Loucy (cell line): ENCODE results near the gene SERGEF.

Experiments
- H2AFZ ChIP-seq: fragments of 200-600 bp; sonication (generic); 2 replicates; pipeline ENCODE4 v1.6.0; 2016; ENCODE audit warnings: antibody characterized with exemption, mild to moderate bottlenecking, low read length, moderate library complexity
- H3F3A ChIP-seq: fragments of 200-600 bp; 2 replicates; pipeline ENCODE4 v1.6.0; 2016; ENCODE audit warnings: antibody characterized with exemption, low read depth, mild to moderate bottlenecking
- H3K27me3 ChIP-seq: fragments of 200-600 bp; sonication (generic); 2 replicates; pipeline ENCODE4 v1.6.1; 2014; ENCODE audit warnings: low read length, mild to moderate bottlenecking; ENCODE audit not compliant: insufficient read depth, poor library complexity, severe bottlenecking
- H3K36me3 ChIP-seq: fragments of 200-600 bp; sonication (generic); 2 replicates; pipeline ENCODE4 v1.6.1; 2016; ENCODE audit warnings: low read length; ENCODE audit not compliant: insufficient read depth
- H3K4me1 ChIP-seq: fragments of 200-600 bp; sonication (generic); 2 replicates; pipeline ENCODE4 v1.5.1; 2014; ENCODE audit warnings: low read length, mild to moderate bottlenecking; ENCODE audit not compliant: insufficient read depth, poor library complexity, severe bottlenecking
- H3K4me2 ChIP-seq: fragments of 200-600 bp; sonication (generic); 2 replicates; pipeline ENCODE4 v1.6.0; 2014; ENCODE audit warnings: antibody characterized with exemption, low read length, low read depth, mild to moderate bottlenecking; ENCODE audit not compliant: poor library complexity, severe bottlenecking
- H3K4me3 ChIP-seq: fragments of 200-600 bp; sonication (generic); 2 replicates; pipeline ENCODE4 v1.5.1; 2014; ENCODE audit warnings: low read length, mild to moderate bottlenecking, mixed read lengths; ENCODE audit not compliant: poor library complexity, severe bottlenecking
- H3K79me2 ChIP-seq: fragments of 200-600 bp; sonication (generic); 2 replicates; pipeline ENCODE4 v1.6.1; 2014; ENCODE audit warnings: low read length; ENCODE audit not compliant: insufficient read depth
- H3K9ac ChIP-seq: fragments of 200-600 bp; sonication (generic); 2 replicates; pipeline ENCODE4 v1.6.0; 2014; ENCODE audit warnings: mild to moderate bottlenecking, low read depth, low read length, moderate library complexity; ENCODE audit not compliant: poor library complexity, severe bottlenecking
- H3K9me2 ChIP-seq: fragments of 200-600 bp; sonication (generic); replicated peaks from 2 replicates; pipeline ENCODE4 v1.6.1; 2016; ENCODE audit warnings: low read depth, low read length, mixed read lengths
- H3K9me3 ChIP-seq: fragments of 200-600 bp; sonication (generic); 2 replicates; pipeline ENCODE4 v1.6.1; 2014; ENCODE audit warnings: mild to moderate bottlenecking, antibody characterized with exemption, low read length, low read depth; ENCODE audit not compliant: insufficient read depth
- H4K20me1 ChIP-seq: fragments of 200-600 bp; sonication (generic); 2 replicates; pipeline ENCODE4 v1.6.0; 2014; ENCODE audit warnings: antibody characterized with exemption, low read length, mild to moderate bottlenecking; ENCODE audit not compliant: insufficient read depth, poor library complexity, severe bottlenecking
- EZH2phosphoT487 ChIP-seq: fragments of 200-600 bp; IDR thresholded peaks from 2 replicates; pipeline ENCODE4 v1.6.1; 2018; ENCODE audit warnings: antibody characterized with exemption, mild to moderate bottlenecking, moderate library complexity, borderline replicate concordance
- TF ChIP-seq, protein P1 (sequence below): fragments of 200-600 bp; sonication (generic); conservative IDR thresholded peaks from 2 replicates; pipeline ENCODE4 v1.5.1; 2014; ENCODE audit warnings: mild to moderate bottlenecking, antibody characterized with exemption, low read length

The SERGEF gene

DNA sequence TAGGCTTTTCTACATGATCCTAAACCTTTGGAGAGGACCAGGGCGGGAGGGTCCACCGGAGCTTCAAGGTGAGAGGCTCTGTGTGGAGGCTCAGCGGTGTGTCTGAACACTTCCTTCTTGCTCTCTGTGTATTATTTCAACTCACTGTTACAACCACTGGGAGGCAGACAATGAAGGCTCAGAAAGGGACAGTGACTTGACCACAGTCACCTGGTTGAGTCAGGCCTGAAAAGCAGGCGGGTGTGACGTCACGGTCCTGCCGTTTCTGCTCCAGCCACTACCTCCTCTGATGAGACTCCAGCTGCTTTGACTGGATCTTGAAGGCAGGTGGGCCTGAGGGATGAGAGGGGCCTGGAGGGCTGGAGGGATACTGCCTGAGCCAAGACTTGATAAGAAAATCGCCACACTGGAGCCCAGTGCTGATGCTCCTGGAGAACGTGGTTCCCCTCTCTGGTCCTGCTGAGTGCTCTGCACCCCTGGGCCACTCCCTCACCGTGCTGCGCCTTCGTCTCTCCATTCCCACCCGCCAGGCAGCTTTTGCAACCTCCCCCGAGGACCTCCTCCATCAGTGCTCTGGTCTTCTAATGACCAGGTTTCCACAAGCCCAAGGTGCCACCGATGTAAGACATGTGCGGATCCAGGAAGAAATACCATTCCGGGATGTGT, 250.4 kb downstream of the SERGEF start:
- no peak for TF ChIP-seq EZH2phosphoT487
- TF ChIP-seq, protein P1, sequence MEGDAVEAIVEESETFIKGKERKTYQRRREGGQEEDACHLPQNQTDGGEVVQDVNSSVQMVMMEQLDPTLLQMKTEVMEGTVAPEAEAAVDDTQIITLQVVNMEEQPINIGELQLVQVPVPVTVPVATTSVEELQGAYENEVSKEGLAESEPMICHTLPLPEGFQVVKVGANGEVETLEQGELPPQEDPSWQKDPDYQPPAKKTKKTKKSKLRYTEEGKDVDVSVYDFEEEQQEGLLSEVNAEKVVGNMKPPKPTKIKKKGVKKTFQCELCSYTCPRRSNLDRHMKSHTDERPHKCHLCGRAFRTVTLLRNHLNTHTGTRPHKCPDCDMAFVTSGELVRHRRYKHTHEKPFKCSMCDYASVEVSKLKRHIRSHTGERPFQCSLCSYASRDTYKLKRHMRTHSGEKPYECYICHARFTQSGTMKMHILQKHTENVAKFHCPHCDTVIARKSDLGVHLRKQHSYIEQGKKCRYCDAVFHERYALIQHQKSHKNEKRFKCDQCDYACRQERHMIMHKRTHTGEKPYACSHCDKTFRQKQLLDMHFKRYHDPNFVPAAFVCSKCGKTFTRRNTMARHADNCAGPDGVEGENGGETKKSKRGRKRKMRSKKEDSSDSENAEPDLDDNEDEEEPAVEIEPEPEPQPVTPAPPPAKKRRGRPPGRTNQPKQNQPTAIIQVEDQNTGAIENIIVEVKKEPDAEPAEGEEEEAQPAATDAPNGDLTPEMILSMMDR: 0 out of 2 replicates have a peak, but pooled peaks have one; percentile 8
- no peaks in the 10 kb centered on the region for H3F3A ChIP-seq
- no peaks in the 10 kb centered on the region for H3K79me2 ChIP-seq
- H3K4me1 ChIP-seq: no peaks in the 10 kb centered on the region
- no peaks in the 10 kb centered on the region for H4K20me1 ChIP-seq
- H2AFZ ChIP-seq: no peak overlapping the region
- H3K9ac ChIP-seq: no peak overlapping the region
- no peaks in the 10 kb centered on the region for H3K27me3 ChIP-seq
- H3K36me3 ChIP-seq: no peaks in the 10 kb centered on the region
- no peaks in the 10 kb centered on the region for H3K9me2 ChIP-seq
- H3K4me3 ChIP-seq: no peak overlapping the region
- H3K4me2 ChIP-seq: no peak overlapping the region
- no peaks in the 10 kb centered on the region for H3K9me3 ChIP-seq

DNA sequence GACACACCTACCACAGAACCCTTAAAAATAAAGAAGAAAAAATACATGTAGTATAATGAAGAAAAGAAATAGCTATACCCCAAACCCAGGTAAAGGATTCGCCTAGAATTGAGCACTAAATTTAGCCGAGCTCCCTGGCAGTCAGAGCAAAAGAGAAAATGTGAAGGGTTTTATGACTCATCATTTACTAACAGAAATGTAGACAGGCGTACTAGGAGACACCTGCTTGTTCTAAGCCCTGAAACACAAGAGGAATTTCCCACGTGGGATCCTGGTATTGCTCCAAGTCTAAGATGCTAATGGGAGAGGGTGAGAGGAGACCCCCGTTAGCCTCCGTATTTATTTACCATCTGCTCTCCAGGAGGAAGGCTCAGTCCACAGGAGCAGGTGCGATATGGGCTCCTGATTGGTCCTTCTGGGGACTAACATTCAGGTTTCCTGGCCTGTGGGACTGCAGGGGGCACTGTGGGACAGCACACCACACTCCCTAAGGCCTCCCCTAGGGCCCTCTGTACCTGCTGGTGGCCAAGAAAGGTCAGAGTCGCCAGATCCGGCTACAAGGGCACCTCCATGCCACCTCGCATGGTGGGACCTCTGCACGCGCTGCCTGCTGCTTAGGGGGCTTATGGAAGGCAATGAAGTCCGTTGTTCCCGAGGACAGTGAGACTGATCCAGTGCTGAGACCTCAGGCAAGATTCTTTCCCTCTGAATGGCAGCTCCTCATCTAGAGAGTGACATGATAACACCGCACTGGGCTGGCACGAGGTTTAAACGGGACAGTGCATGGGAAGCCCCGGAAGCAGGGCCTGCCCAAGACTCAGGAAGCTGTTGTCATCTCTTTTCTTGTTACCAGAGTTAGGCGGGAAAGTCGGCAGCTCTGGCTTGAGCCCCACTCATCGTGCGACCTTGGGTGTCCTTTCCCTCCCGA, 252.5 kb downstream of the SERGEF start:
- TF ChIP-seq EZH2phosphoT487: no peak
- TF ChIP-seq, protein P1: peak; percentile 76
- Histone ChIP-seq H2AFZ (no peak overlapping the region), H3K4me2 (no peak overlapping the region)

DNA sequence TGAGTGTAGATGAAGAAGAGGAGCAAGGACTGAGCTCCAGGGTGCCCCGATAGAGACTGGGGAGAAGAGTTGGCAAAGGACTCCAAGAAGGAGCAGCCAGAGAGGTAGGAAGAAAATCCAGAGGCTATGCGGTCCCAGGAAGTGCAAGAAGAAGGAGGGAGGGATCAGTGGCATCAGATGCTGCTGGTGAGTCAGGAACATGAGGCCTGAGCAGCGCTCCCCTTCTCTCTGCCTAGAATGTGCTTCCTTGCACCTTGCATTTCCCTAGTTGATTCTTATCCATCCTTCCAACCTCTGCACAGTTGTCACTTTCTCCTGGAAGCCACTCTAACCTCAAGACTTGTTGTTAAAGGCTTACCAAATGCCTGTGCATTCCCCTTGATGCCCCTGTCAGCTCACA, 257.0 kb downstream of the SERGEF start:
- H3K9ac ChIP-seq: no peak overlapping the region
- no peak overlapping the region for H2AFZ ChIP-seq
- no peaks in the 10 kb centered on the region for H3K36me3 ChIP-seq
- TF ChIP-seq, protein P1: no peak
- no peak for TF ChIP-seq EZH2phosphoT487
- no peaks in the 10 kb centered on the region for H4K20me1 ChIP-seq
- H3K4me1 ChIP-seq: no peaks in the 10 kb centered on the region
- no peaks in the 10 kb centered on the region for H3K27me3 ChIP-seq
- no peak overlapping the region for H3K4me3 ChIP-seq
- H3K79me2 ChIP-seq: no peaks in the 10 kb centered on the region
- H3F3A ChIP-seq: no peaks in the 10 kb centered on the region
- H3K4me2 ChIP-seq: no peak overlapping the region
- H3K9me3 ChIP-seq: no peaks in the 10 kb centered on the region
- H3K9me2 ChIP-seq: no peaks in the 10 kb centered on the region

More for the DNA sequence above, 252.5 kb downstream of the SERGEF start:
- no peaks in the 10 kb centered on the region for H3K4me1 ChIP-seq
- H3K4me3 ChIP-seq: no peak overlapping the region
- no peaks in the 10 kb centered on the region for H3K79me2 ChIP-seq
- H3K9ac ChIP-seq: no peak overlapping the region
- no peaks in the 10 kb centered on the region for H3K36me3 ChIP-seq
- H3K9me2 ChIP-seq: no peaks in the 10 kb centered on the region
- no peaks in the 10 kb centered on the region for H3K27me3 ChIP-seq
- no peaks in the 10 kb centered on the region for H4K20me1 ChIP-seq
- no peaks in the 10 kb centered on the region for H3F3A ChIP-seq
- H3K9me3 ChIP-seq: no peaks in the 10 kb centered on the region
